IMR-90 (cell line): ENCODE results near the gene SH2D7.

Source experiments
- CHD1 ChIP-seq: IDR thresholded peaks from 2 replicates; pipeline ENCODE4 v1.6.1; 2012; ENCODE audit warnings: low read depth, low read length, improper control_type of control experiment
- FOS ChIP-seq: fragments of 150-350 bp; IDR thresholded peaks from 2 replicates; pipeline ENCODE4 v1.6.1; 2016; ENCODE audit warnings: low read depth, low read length
- MAFK ChIP-seq: IDR thresholded peaks from 2 replicates; pipeline ENCODE4 v1.6.1; 2012; ENCODE audit warnings: low read depth, low read length, improper control_type of control experiment
- MAZ ChIP-seq: IDR thresholded peaks from 2 replicates; pipeline ENCODE4 v1.6.1; 2012; ENCODE audit warnings: low read depth, mild to moderate bottlenecking, low read length, improper control_type of control experiment, moderate library complexity, borderline replicate concordance
- MXI1 ChIP-seq: IDR thresholded peaks from 2 replicates; pipeline ENCODE4 v1.6.1; 2012; ENCODE audit warnings: low read depth, mild to moderate bottlenecking, low read length, moderate library complexity, borderline replicate concordance
- NFE2L2 ChIP-seq: fragments of 150-350 bp; IDR thresholded peaks from 2 replicates; pipeline ENCODE4 v1.6.1; 2016; ENCODE audit warnings: low read depth, mild to moderate bottlenecking, low read length
- POLR2A ChIP-seq: IDR thresholded peaks from 2 replicates; pipeline ENCODE4 v1.6.1; 2012; ENCODE audit warnings: mild to moderate bottlenecking, low read depth, low read length
- RAD21 ChIP-seq: IDR thresholded peaks from 2 replicates; pipeline ENCODE4 v1.6.1; 2012; ENCODE audit warnings: low read length, improper control_type of control experiment
- RCOR1 ChIP-seq: IDR thresholded peaks from 2 replicates; pipeline ENCODE4 v1.6.1; 2012; ENCODE audit warnings: mild to moderate bottlenecking, low read length, improper control_type of control experiment; ENCODE audit not compliant: insufficient replicate concordance
- RFX5 ChIP-seq: IDR thresholded peaks from 2 replicates; pipeline ENCODE4 v1.8.0; 2012; ENCODE audit warnings: low read depth, mild to moderate bottlenecking, low read length, moderate library complexity
- SMC3 ChIP-seq: fragments of 150-350 bp; IDR thresholded peaks from 2 replicates; pipeline ENCODE4 v1.6.1; 2016; ENCODE audit warnings: low read depth, mild to moderate bottlenecking, antibody characterized with exemption, low read length, moderate library complexity
- USF2 ChIP-seq: fragments of 150-350 bp; IDR thresholded peaks from 2 replicates; pipeline ENCODE4 v1.6.1; 2017; ENCODE audit warnings: mild to moderate bottlenecking, antibody characterized with exemption, low read length, low read depth
- TF ChIP-seq, protein P1 (sequence below): conservative IDR thresholded peaks from 2 replicates; pipeline ENCODE4 v1.5.1; 2012; ENCODE audit warnings: mild to moderate bottlenecking, low read depth, low read length, improper control_type of control experiment

- TF ChIP-seq, protein P1, sequence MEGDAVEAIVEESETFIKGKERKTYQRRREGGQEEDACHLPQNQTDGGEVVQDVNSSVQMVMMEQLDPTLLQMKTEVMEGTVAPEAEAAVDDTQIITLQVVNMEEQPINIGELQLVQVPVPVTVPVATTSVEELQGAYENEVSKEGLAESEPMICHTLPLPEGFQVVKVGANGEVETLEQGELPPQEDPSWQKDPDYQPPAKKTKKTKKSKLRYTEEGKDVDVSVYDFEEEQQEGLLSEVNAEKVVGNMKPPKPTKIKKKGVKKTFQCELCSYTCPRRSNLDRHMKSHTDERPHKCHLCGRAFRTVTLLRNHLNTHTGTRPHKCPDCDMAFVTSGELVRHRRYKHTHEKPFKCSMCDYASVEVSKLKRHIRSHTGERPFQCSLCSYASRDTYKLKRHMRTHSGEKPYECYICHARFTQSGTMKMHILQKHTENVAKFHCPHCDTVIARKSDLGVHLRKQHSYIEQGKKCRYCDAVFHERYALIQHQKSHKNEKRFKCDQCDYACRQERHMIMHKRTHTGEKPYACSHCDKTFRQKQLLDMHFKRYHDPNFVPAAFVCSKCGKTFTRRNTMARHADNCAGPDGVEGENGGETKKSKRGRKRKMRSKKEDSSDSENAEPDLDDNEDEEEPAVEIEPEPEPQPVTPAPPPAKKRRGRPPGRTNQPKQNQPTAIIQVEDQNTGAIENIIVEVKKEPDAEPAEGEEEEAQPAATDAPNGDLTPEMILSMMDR, result no peak
- TF ChIP-seq RAD21 (no peak), USF2 (no peak), POLR2A (no peak), MXI1 (no peak), CHD1 (no peak), RCOR1 (no peak), MAFK (no peak), MAZ (no peak), SMC3 (no peak), RFX5 (no peak), FOS (no peak), NFE2L2 (no peak)
These were observed 45.5 kb upstream of the SH2D7 start for GRCh38 chr15:78046796-78047341.
